Astrocyte of the spinal cord (primary cell): Measurements from ENCODE around the gene MMS19.

Source experiments
- DNase-seq: peaks from one replicate; pipeline ENCODE4 v3.0.0; 2011; ENCODE audit warnings: low read depth, low spot score
- H3K4me3 ChIP-seq: 2 replicates; pipeline ENCODE4 v1.5.1; 2011; ENCODE audit warnings: low read depth, mild to moderate bottlenecking, low read length, moderate library complexity
- in situ Hi-C: cut with HindIII; loops from 2 replicates; pipeline ENCODE4 v1.10.0; 2017; ENCODE audit warnings: low sequenced_read_pairs
- TF ChIP-seq, protein P1 (sequence below): IDR thresholded peaks from 2 replicates; pipeline ENCODE4 v1.5.1; 2012; ENCODE audit warnings: low read depth, mild to moderate bottlenecking, low read length, inconsistent platforms

Gene MMS19

DNA sequence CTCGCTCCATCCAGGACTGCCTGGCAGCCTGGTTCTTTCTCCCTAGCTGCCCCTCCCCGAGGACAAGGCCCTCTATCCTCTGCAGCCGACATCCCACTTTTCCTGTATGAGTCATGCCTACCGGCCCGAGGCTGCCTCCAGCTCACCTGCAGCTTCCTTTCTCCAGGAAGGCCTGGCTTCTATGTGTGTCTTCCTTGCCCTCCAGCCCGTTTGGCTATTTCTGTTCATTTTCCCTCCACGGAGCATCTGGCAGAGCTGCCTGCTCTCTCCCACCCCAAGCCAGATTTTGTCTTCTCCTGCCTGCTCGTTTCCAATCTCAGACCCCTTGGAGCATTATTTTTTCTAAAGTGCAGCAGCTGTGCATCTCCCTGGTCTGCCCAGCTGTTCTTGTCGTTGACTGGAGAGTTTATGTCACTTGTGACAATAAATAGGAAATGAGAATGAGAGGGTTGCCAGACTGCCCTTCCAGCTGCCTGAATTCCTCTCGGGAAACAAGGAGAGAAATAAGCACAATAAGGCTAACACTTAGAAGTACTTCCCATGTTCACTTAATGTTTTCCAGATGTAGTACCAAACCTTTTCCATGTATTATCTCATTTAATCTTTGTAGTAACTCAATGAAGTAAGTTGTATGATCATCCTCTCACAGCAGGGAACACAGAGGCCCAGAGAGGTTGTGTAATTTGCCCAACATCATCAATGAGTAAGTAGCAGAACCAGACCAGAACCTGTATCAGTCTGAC is 20.2 kb upstream of the MMS19 start:
- no peak for DNase-seq
- in situ Hi-C loops = no loop called here
- no peak overlapping the region for H3K4me3 ChIP-seq
- TF ChIP-seq, protein P1, sequence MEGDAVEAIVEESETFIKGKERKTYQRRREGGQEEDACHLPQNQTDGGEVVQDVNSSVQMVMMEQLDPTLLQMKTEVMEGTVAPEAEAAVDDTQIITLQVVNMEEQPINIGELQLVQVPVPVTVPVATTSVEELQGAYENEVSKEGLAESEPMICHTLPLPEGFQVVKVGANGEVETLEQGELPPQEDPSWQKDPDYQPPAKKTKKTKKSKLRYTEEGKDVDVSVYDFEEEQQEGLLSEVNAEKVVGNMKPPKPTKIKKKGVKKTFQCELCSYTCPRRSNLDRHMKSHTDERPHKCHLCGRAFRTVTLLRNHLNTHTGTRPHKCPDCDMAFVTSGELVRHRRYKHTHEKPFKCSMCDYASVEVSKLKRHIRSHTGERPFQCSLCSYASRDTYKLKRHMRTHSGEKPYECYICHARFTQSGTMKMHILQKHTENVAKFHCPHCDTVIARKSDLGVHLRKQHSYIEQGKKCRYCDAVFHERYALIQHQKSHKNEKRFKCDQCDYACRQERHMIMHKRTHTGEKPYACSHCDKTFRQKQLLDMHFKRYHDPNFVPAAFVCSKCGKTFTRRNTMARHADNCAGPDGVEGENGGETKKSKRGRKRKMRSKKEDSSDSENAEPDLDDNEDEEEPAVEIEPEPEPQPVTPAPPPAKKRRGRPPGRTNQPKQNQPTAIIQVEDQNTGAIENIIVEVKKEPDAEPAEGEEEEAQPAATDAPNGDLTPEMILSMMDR = no peak

DNA sequence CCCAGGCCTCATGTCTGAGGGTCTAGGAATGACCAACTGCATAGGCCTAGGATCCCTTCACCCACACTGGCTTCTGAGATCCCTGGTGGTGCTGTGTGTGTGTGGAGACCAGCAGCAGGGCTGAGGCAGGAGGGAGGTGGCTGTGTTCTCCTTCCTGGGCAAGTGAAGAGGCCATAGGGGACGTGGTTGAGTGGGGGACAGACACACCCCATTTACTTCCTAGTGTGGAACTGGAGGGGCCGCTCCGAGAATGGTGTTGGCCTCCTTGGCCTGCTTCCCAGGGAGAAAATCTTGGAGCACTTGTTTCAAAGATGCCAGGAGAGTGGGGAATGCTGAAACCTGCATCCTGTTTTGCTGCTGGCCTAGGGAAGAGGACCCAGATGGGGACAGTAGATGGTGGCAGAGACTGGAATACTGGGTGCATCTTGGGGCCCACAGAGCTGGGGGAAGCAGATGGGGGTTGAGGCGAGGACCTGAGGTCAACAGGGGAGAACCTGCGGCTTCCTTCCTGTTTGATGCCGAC is 19.6 kb upstream of the MMS19 start:
- in situ Hi-C loops = no loop called here
- DNase-seq = no peak
- TF ChIP-seq, protein P1 = no peak
- no peak overlapping the region for H3K4me3 ChIP-seq

DNA sequence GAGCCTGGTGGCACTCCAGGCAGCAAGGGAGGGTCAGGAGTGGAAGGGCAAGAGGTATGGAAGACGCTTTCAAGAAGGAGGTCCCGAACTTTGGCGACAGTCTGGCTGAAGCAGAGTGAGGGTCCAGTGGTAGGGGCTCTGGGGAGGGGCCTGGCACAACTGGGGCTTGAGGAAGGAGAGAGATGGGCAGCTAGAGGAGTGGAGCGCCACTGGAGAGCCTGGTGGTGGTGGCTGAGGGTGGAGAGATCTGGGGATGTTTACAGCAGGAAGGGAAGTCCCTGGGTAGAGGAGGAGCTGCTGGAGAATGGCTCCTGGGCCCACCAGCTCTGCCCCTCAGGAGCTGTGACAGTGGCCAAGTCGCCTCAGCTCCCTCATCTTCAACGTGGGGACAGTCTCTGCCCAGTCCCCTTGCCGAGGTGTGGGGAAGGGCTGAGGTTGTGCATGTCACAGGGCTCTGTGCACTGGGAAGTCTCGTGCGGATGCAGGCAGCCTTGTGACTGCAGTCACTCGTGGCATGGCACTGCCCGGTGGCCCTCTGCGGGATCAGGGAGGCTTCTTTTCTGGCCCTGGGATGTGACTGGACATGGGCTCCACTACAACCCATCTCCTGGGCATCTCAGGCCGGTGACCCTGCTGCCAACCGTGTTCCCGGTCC is 19.0 kb upstream of the MMS19 start:
- in situ Hi-C loops = no loop called here
- TF ChIP-seq, protein P1 = no peak
- no peak overlapping the region for H3K4me3 ChIP-seq
- DNase-seq = no peak

DNA sequence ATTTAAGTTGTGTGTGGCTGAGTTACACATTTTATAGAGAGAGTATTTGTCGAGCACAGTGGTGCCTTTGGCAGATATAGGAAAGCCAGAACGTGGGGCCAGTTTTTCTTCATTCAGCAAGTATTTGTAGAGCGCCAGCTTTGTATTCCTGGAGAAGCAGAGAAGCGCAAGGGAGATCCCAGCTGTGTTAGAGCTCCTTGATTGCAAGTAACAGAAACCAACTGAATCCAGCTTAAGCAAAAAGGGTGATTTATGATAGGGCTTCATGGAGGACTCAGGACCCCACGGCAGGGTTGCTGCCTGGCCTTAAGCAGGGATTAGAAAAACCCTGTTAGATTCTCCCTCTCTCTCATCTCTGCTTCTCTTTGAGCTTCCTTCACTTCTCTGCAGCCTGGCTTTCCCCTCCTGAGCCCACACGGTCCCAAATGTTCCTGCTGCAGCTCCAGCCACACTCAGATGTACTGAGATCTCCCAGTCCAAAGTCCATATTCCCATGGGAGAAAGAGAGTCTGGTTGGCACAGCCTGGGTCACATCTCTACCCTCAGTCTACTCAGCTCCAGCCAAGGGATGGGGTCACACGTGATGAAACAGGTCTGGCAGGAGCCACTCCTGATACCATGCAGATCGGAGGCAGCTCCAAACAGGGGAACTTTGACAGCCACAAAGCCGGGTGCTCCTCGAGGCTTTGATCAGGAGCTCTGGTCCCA is 17.2 kb upstream of the MMS19 start:
- H3K4me3 ChIP-seq = no peak overlapping the region
- in situ Hi-C loops = no loop called here
- TF ChIP-seq, protein P1 = no peak
- DNase-seq = no peak

DNA sequence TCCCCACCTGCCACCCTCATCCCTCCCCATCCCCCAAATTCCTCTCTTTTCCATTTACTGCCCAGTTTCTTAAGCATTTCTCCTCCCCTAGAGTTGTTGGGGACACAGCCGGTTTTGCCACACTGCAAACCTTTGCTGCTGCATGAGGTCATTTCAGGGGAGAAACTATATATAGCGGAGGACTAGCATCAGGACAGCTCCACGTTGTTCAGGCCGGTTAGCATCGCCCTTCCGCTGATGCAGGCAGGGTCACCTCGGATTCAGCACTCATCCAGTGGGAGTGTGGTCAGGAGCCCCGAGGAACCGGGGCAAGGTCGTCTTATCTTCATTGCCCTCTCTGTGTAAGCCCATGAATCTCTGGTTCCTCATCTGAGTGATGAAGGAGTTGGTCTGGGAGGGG is 16.1 kb upstream of the MMS19 start:
- DNase-seq = no peak
- TF ChIP-seq, protein P1 = no peak
- in situ Hi-C loops = no loop called here
- H3K4me3 ChIP-seq = no peak overlapping the region

DNA sequence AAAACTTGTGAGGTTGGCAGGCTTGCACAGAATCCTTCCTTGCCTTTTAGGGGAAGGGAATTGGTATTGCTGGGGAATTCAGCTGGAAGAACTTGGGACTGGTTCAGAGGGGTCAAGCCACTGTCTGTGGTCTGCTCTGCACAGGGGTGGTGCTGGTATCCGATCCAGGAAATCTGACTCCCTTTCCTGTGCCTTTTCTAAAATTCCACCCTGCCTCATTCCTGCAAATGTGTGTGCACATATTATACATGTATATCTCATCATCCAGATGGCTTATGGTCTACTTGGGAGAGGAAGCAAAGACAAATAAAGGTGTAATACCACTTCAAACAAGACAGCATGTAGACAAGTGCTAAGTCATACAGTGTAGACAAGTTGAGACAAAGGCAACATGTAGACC is 14.8 kb upstream of the MMS19 start:
- in situ Hi-C loops = no loop called here
- no peak for DNase-seq
- no peak overlapping the region for H3K4me3 ChIP-seq
- TF ChIP-seq, protein P1 = no peak
